Activated T-cell treated with anti-CD3 and anti-CD28 coated beads, Interleukin-2, amount 50 U/mL, for 72 hours (primary cell): Measurements from ENCODE around the gene LCORL. TPM values are rescaled to one million over a fixed set of nuclear protein-coding genes. Genes with fewer than 3 reads are reported as not detected.

Source experiments
- ATAC-seq, 2 donors: fragments of 150-1000 bp; cut with Tn5 transposase; replicated peaks in 1 of 2; 2 replicates each; pipeline ENCODE4 v1.10.0; 2021; ENCODE audit warnings: moderate library complexity in 2 of 2, mild to moderate bottlenecking in 1 of 2
- DNase-seq, 2 donors: peaks; one replicate each; pipeline ENCODE4 v3.0.0; 2021 to 2022; ENCODE audit warnings: mixed read lengths in 1 of 2
- H3K27ac Mint-ChIP-seq: one replicate; pipeline ENCODE4 v1.8.0; 2022; ENCODE audit warnings: mild to moderate bottlenecking, moderate library complexity, mixed read lengths
- H3K27me3 Mint-ChIP-seq: one replicate; pipeline ENCODE4 v1.8.0; 2022; ENCODE audit warnings: low read depth, mixed read lengths
- H3K36me3 Mint-ChIP-seq, 2 donors: one replicate each; pipeline ENCODE4 v1.8.0; 2022; ENCODE audit warnings: mixed read lengths in 2 of 2, mild to moderate bottlenecking in 1 of 2; ENCODE audit not compliant: insufficient read depth in 2 of 2
- H3K4me1 Mint-ChIP-seq: one replicate; pipeline ENCODE4 v1.8.0; 2022; ENCODE audit warnings: low read depth, mixed read lengths
- H3K4me3 Mint-ChIP-seq, 2 donors: one replicate each; pipeline ENCODE4 v1.8.0; 2022; ENCODE audit warnings: mild to moderate bottlenecking in 2 of 2, mixed read lengths in 2 of 2, moderate library complexity in 2 of 2
- H3K9me3 Mint-ChIP-seq, 2 donors: one replicate each; pipeline ENCODE4 v1.8.0; 2022; ENCODE audit warnings: mixed read lengths in 2 of 2
- total RNA-seq, 2 donors: library from RNA; stranded (reverse); gene quantifications; one replicate each; pipeline ENCODE4 v1.2.3, GENCODE V29; 2022

LCORL gene
- total RNA-seq, 2 donors from 2014 or later: 8.4 to 9.1 TPM

DNA sequence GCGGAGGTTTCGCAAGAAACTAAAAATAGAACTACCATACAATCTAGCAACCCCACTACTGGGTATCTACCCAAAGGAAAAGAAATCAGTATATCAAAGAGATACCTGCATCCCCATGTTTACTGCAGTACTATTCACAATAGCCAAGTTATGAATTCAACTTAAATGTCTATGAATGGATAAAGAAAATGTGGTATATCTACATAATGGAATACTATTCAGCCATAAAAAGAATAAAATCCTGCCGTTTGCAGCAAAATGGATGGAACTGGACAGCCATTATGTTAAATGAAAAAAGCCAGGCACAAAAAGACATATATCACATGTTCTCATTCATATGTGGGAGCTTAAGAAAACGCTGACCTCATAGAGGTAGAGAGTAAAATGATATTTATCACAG lies 65.3 kb downstream of the LCORL start:
- Mint-ChIP-seq H3K27ac (no peak overlapping the region), H3K9me3 (peaks cover 0 to 7% of the 10 kb centered on the region in 2 donors), H3K36me3 (peaks cover 12 to 27% of the 10 kb centered on the region in 2 donors), H3K4me1 (no peaks in the 10 kb centered on the region), H3K4me3 (no peak overlapping the region), H3K27me3 (no peaks in the 10 kb centered on the region)
- ATAC-seq: no peak
- DNase-seq: no peak

- ATAC-seq (no peak), DNase-seq (no peak)
- H3K27me3 Mint-ChIP-seq: no peaks in the 10 kb centered on the region
- no peaks in the 10 kb centered on the region for H3K36me3 Mint-ChIP-seq
- H3K4me1 Mint-ChIP-seq: no peaks in the 10 kb centered on the region
- H3K9me3 Mint-ChIP-seq: no peaks in the 10 kb centered on the region
- no peak overlapping the region for H3K4me3 Mint-ChIP-seq
- no peak overlapping the region for H3K27ac Mint-ChIP-seq
These were observed 76.3 kb downstream of the LCORL start for GRCh38 chr4:17945303-17945702.

DNA sequence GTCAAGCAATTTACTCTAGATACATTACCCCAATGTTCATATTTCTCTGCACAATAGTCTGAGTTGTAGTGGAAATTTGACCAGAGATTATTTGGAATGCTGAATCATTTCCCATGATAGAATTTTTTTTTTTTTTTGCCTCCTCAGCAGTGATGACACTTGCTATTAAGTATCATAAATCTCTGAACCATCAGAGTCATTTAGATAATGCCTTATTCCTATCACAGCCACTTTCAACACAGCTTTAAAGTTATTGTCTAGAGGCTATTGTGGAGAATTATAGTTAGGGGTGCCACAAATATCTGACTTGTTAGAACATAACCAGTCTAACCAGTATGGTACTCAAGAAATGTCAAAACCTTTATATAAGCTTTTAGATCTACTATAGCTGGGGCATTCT lies 79.8 kb downstream of the LCORL start:
- Mint-ChIP-seq H3K4me1 (no peaks in the 10 kb centered on the region), H3K27me3 (no peaks in the 10 kb centered on the region), H3K4me3 (no peak overlapping the region), H3K9me3 (no peaks in the 10 kb centered on the region), H3K36me3 (no peaks in the 10 kb centered on the region), H3K27ac (no peak overlapping the region)
- DNase-seq (no peak), ATAC-seq (no peak)

GRCh38 chr4:17939054-17939453 lies 82.5 kb downstream of the LCORL start:
- Mint-ChIP-seq H3K36me3 (peaks cover 2 to 5% of the 10 kb centered on the region in 2 donors), H3K27ac (peak overlapping the region; percentile 5), H3K4me3 (no peak overlapping the region), H3K4me1 (no peaks in the 10 kb centered on the region), H3K9me3 (peaks cover 2% of the 10 kb centered on the region in 2 donors), H3K27me3 (no peaks in the 10 kb centered on the region)
- ATAC-seq (no peak), DNase-seq (no peak)

GRCh38 chr4:17934286-17934685 lies 87.3 kb downstream of the LCORL start:
- Mint-ChIP-seq H3K27me3 (no peaks in the 10 kb centered on the region), H3K4me3 (no peak overlapping the region), H3K9me3 (peaks cover 2% of the 10 kb centered on the region in 2 donors), H3K27ac (peak overlapping the region; percentile 19), H3K36me3 (peaks cover 4 to 13% of the 10 kb centered on the region in 2 donors), H3K4me1 (no peaks in the 10 kb centered on the region)
- DNase-seq (no peak), ATAC-seq (no peak)

DNA sequence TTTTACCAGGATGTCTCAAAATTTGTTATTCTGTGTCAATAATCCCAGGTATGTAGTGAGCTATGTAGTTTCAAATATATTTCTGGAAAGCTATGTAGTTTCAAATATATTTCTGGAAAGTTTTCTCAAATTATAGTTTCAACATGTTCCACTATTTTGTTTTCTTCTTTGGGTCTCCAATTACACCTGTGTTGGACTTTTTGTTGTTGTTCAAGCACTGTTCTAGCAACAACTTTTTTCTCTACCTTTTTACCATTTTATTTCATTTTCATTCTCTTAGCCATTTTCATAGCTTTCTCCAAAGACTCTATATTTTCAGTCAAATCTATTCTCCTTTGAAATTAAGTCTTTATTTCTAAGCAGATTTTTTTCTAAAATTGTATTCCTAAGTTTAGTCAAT lies 88.4 kb downstream of the LCORL start:
- H3K36me3 Mint-ChIP-seq: peaks cover 6 to 13% of the 10 kb centered on the region in 2 donors
- ATAC-seq (no peak), DNase-seq (no peak)
- H3K4me1 Mint-ChIP-seq: no peaks in the 10 kb centered on the region
- no peak overlapping the region for H3K4me3 Mint-ChIP-seq
- no peaks in the 10 kb centered on the region for H3K27me3 Mint-ChIP-seq
- H3K9me3 Mint-ChIP-seq: peaks cover 2 to 4% of the 10 kb centered on the region in 2 donors
- H3K27ac Mint-ChIP-seq: no peak overlapping the region

GRCh38 chr4:17932041-17932440 lies 89.5 kb downstream of the LCORL start:
- DNase-seq (no peak), ATAC-seq (no peak)
- Mint-ChIP-seq H3K27ac (no peak overlapping the region), H3K36me3 (peaks cover 6 to 13% of the 10 kb centered on the region in 2 donors), H3K9me3 (peaks cover 2 to 4% of the 10 kb centered on the region in 2 donors), H3K27me3 (no peaks in the 10 kb centered on the region), H3K4me1 (no peaks in the 10 kb centered on the region), H3K4me3 (no peak overlapping the region)

- H3K4me1 Mint-ChIP-seq: no peaks in the 10 kb centered on the region
- DNase-seq (no peak), ATAC-seq (no peak)
- H3K27me3 Mint-ChIP-seq: no peaks in the 10 kb centered on the region
- peaks cover 0 to 2% of the 10 kb centered on the region in 2 donors for H3K9me3 Mint-ChIP-seq
- H3K4me3 Mint-ChIP-seq: no peak overlapping the region
- H3K27ac Mint-ChIP-seq: no peak overlapping the region
- H3K36me3 Mint-ChIP-seq: peaks cover 5 to 8% of the 10 kb centered on the region in 2 donors
These were observed 91.3 kb downstream of the LCORL start for GRCh38 chr4:17930256-17930655.

GRCh38 chr4:17924189-17924588 lies 97.4 kb downstream of the LCORL start:
- Mint-ChIP-seq H3K27ac (no peak overlapping the region), H3K4me1 (no peaks in the 10 kb centered on the region), H3K9me3 (peaks cover 2 to 4% of the 10 kb centered on the region in 2 donors), H3K27me3 (no peaks in the 10 kb centered on the region), H3K4me3 (no peak overlapping the region), H3K36me3 (peaks cover 0 to 7% of the 10 kb centered on the region in 2 donors)
- no peak for DNase-seq
- no peak for ATAC-seq

DNA sequence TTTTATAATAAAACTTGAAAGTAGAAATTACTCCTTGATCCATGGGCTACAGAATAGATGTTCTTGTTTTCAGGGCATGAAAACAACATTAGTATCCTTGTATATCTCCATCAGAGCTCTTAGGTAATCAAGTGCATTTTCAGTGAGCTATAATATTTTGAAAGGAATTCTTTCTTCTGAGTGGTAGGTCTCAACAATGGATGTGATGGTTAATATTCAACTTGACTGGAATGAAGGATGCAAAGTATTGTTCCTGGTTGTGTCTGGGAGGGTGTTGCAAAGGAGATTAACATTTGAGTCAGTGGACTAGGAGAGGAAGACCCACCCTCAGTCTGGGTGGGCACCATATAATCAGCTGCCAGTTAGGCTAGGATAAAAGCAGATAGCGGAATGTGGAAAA lies 100.1 kb downstream of the LCORL start:
- DNase-seq: no peak
- Mint-ChIP-seq H3K9me3 (peaks cover 0 to 4% of the 10 kb centered on the region in 2 donors), H3K27me3 (no peaks in the 10 kb centered on the region), H3K27ac (no peak overlapping the region), H3K4me3 (no peak overlapping the region), H3K4me1 (no peaks in the 10 kb centered on the region), H3K36me3 (peaks cover 2 to 9% of the 10 kb centered on the region in 2 donors)
- no peak for ATAC-seq

DNA sequence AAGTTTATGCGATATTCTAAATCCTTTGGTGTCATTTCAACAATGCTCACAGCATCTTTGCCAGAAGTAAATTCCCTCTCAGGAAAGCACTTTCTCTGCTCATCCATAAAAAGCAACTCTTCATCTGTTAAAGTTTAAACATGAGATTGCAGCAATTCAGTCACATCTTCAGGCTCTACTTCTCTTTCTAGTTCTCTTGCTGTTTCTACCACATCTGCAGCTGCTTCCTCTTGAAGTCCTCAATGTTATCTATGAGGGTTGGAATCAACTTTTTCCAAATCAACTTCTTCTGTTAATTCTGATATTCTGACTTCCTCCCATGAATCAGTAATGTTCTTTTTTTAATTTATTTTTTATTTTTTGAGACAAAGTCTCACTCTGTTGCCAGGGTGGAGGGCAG lies 100.9 kb downstream of the LCORL start:
- DNase-seq: no peak
- H3K36me3 Mint-ChIP-seq: peaks cover 2 to 9% of the 10 kb centered on the region in 2 donors
- H3K4me1 Mint-ChIP-seq: no peaks in the 10 kb centered on the region
- peaks cover 0 to 4% of the 10 kb centered on the region in 2 donors for H3K9me3 Mint-ChIP-seq
- H3K27ac Mint-ChIP-seq: no peak overlapping the region
- no peak overlapping the region for H3K4me3 Mint-ChIP-seq
- no peak for ATAC-seq
- H3K27me3 Mint-ChIP-seq: no peaks in the 10 kb centered on the region

- no peak for DNase-seq
- ATAC-seq: no peak
- H3K27ac Mint-ChIP-seq: no peak overlapping the region
- no peak overlapping the region for H3K4me3 Mint-ChIP-seq
- no peaks in the 10 kb centered on the region for H3K27me3 Mint-ChIP-seq
- no peaks in the 10 kb centered on the region for H3K9me3 Mint-ChIP-seq
- H3K36me3 Mint-ChIP-seq: peaks cover 2 to 3% of the 10 kb centered on the region in 2 donors
- H3K4me1 Mint-ChIP-seq: no peaks in the 10 kb centered on the region
These were observed 106.1 kb downstream of the LCORL start for GRCh38 chr4:17915439-17915838.

DNA sequence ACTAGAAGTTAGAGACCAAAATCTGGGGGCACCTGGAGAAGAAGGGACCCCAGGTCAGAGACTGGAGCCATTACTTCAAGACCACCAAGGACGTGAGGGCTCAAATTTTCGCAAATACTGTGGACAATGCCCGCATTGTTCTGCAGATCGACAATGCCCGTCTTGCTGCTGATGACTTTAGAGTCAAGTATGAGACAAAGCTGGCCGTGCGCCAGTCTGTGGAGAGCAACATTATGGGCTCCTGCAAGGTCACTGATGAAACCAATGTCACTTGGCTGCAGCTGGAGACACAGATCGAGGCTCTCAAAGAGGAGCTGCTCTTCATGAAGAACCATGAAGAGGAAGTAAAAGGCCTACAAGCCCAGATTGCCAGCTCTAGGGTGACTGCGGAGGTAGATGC lies 109.5 kb downstream of the LCORL start:
- DNase-seq: no peak
- Mint-ChIP-seq H3K27me3 (no peaks in the 10 kb centered on the region), H3K4me1 (no peaks in the 10 kb centered on the region), H3K27ac (no peak overlapping the region), H3K9me3 (no peaks in the 10 kb centered on the region), H3K36me3 (no peaks in the 10 kb centered on the region), H3K4me3 (no peak overlapping the region)
- ATAC-seq: no peak

DNA sequence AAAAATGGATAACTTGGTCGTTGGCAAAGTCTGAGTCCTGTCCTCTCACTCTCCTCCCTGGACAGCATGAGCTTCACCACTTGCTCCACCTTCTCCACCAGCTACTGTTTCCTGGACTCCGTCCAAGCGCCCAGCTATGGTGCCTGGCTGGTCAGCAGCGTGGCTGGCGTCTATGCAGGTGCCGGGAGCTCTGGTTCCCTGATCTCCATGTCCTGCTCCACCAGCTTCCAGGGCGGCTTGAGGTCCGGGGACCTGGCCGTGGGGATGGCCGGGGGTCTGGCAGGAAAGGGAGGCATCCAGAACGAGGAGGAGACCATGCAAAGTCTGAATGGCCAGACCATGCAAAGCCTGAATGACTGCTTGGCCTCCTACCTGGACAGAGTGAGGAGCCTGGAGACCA lies 109.9 kb downstream of the LCORL start:
- no peak overlapping the region for H3K27ac Mint-ChIP-seq
- no peak overlapping the region for H3K4me3 Mint-ChIP-seq
- H3K9me3 Mint-ChIP-seq: no peaks in the 10 kb centered on the region
- DNase-seq (no peak), ATAC-seq (no peak)
- no peaks in the 10 kb centered on the region for H3K4me1 Mint-ChIP-seq
- no peaks in the 10 kb centered on the region for H3K36me3 Mint-ChIP-seq
- no peaks in the 10 kb centered on the region for H3K27me3 Mint-ChIP-seq
